Pancreas (tissue), 10 donors: Measurements from ENCODE around the gene MAP3K12. TPM values are rescaled to one million over a fixed set of nuclear protein-coding genes. Genes with fewer than 3 reads are reported as not detected.

ENCODE experiments used
- ATAC-seq, 4 donors: fragments of 200-7000 bp; cut with Tn5 transposase; one replicate each; pipeline versions ENCODE4 v1.8.0 to v1.9.1; 2020; ENCODE audit warnings: mild to moderate bottlenecking in 4 of 4, moderate library complexity in 4 of 4
- DNase-seq, 6 donors: peaks; one replicate each; pipeline ENCODE4 v3.0.0-alpha.2; 2020
- FAIRE-seq: peaks from 2 replicates; lab custom pipeline; 2012; peaks lifted over from hg19 to GRCh38; lab: Jason Lieb, UNC
- H3K27ac ChIP-seq, 4 donors: fragments of 200-600 bp; sonication (generic); 1 replicate in 3 of 4; 2 replicates in 1 of 4; pipeline versions ENCODE4 v1.5.0 to v1.8.0; 2020
- H3K27me3 ChIP-seq, 4 donors: fragments of 200-600 bp; one replicate each; pipeline ENCODE4 v1.8.0; 2021
- H3K36me3 ChIP-seq, 3 donors: fragments of 200-600 bp; sonication (generic) in 1 of 3; one replicate each; pipeline versions ENCODE4 v1.5.0 to v1.8.0; 2020 to 2021
- H3K4me1 ChIP-seq, 3 donors: fragments of 200-600 bp; one replicate each; pipeline ENCODE4 v1.8.0; 2021
- H3K4me3 ChIP-seq, 4 donors: fragments of 200-600 bp; sonication (generic) in 2 of 4; one replicate each; pipeline versions ENCODE4 v1.5.0 to v1.8.0; 2020 to 2021
- H3K9me3 ChIP-seq, 4 donors: fragments of 200-600 bp; one replicate each; pipeline ENCODE4 v1.8.0; 2021
- WGBS, 2 donors: extraction: QIAGEN DNeasy Blood & Tissue Kit; methylation state at CpG; one replicate each; pipeline ENCODE4 v1.1.7; 2013; 5-methylcytosine and 5-hydroxymethylcytosine counted together
- intact Hi-C, 3 donors: fragments of 100-400 bp; cut with DNase I; formaldehyde crosslinking; loops; one replicate each; pipeline versions ENCODE4 v1.11.1 to v1.14.2; 2022
- polyA plus RNA-seq, 2 donors: library from polyadenylated mRNA; stranded (reverse); fragments of 200-250 nt; gene quantifications; one replicate each; pipeline ENCODE4 v1.2.3, GENCODE V29; 2013
- total RNA-seq, 6 donors: library from RNA; stranded (reverse); fragmentation: NEBNext Ultra II Directional in 4 of 6; extraction: Animal tissue kit (Norgen Biotek cat#: 25700) in 4 of 6; gene quantifications; one replicate each; pipeline versions ENCODE4 v1.2.1 to v1.2.4, GENCODE V29; 2021 to 2023
- TF ChIP-seq, protein P1 (sequence below), 4 donors: fragments of 200-600 bp; sonication (generic) in 3 of 4; IDR thresholded peaks; one replicate each; pipeline versions ENCODE4 v1.5.0 to v1.8.0; 2021; ENCODE audit warnings: antibody characterized with exemption in 4 of 4
- donor health status: healthy with polysubstance abuse.
- donor health status: DM: no; HTN: no; CAD: no; lungs with moderate emphysema.
- donor health status: DM: no; HTN: no; CAD: no.
- donor health status: control.
- donor health status: control.
- donor health status: Bipolar disorder and iron deficiency.
- donor health status: DM: yes; HTN: yes; CAD: no.
- donor health status: DM: no; HTN: no; CAD: no.
- donor health status: DM: no; HTN: no; CAD: no.
- donor health status: DM: yes; HTN: yes; CAD: no.

MAP3K12 gene
- total and polyA plus RNA-seq, 8 donors: 2.3 to 24.9 (median 4.7) TPM

DNA sequence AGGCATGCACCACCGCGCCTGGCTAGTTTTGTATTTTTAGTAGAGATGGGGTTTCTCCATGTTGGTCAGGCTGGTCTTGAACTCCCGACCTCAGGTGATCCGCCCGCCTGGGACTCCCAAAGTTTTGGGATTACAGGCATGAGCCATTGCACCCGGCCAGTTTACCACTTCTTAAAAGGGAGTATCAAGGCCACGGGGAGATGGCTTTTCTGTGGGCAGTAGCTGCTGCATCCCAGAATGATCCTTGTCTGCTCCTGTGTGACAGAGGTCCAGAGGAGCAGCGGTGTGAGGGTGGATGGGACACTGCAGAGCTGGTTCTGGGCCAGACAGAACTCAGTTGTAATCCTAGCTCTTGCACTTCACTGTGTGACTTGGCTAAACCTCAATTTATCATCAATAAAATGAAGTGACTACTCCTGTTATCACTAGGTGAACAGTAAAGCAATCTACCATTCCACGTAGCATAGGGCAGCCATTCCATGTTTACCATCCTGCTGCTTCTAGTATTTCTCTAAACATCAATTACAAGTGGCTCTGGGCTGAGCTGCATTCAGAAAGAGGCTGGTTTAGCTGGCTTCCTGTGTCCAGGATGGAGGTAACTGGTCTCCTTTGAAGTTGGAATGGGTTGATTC, 11.0 kb upstream of the MAP3K12 start:
- Histone ChIP-seq H3K4me1 (no peaks in the 10 kb centered on the region), H3K4me3 (no peak overlapping the region), H3K27me3 (no peaks in the 10 kb centered on the region), H3K9me3 (no peaks in the 10 kb centered on the region), H3K36me3 (peaks cover 2 to 27% (median 5%) of the 10 kb centered on the region in 3 donors), H3K27ac (no peak overlapping the region)
- FAIRE-seq (no peak), DNase-seq (no peak), ATAC-seq (no peak)
- WGBS, 2 donors: 82 to 83% methylated on average over 9 of the region's 9 CpGs
- TF ChIP-seq, protein P1, sequence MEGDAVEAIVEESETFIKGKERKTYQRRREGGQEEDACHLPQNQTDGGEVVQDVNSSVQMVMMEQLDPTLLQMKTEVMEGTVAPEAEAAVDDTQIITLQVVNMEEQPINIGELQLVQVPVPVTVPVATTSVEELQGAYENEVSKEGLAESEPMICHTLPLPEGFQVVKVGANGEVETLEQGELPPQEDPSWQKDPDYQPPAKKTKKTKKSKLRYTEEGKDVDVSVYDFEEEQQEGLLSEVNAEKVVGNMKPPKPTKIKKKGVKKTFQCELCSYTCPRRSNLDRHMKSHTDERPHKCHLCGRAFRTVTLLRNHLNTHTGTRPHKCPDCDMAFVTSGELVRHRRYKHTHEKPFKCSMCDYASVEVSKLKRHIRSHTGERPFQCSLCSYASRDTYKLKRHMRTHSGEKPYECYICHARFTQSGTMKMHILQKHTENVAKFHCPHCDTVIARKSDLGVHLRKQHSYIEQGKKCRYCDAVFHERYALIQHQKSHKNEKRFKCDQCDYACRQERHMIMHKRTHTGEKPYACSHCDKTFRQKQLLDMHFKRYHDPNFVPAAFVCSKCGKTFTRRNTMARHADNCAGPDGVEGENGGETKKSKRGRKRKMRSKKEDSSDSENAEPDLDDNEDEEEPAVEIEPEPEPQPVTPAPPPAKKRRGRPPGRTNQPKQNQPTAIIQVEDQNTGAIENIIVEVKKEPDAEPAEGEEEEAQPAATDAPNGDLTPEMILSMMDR (IDR thresholded peaks at IDR 0.05): no peak
- intact Hi-C loops: no loop called here

DNA sequence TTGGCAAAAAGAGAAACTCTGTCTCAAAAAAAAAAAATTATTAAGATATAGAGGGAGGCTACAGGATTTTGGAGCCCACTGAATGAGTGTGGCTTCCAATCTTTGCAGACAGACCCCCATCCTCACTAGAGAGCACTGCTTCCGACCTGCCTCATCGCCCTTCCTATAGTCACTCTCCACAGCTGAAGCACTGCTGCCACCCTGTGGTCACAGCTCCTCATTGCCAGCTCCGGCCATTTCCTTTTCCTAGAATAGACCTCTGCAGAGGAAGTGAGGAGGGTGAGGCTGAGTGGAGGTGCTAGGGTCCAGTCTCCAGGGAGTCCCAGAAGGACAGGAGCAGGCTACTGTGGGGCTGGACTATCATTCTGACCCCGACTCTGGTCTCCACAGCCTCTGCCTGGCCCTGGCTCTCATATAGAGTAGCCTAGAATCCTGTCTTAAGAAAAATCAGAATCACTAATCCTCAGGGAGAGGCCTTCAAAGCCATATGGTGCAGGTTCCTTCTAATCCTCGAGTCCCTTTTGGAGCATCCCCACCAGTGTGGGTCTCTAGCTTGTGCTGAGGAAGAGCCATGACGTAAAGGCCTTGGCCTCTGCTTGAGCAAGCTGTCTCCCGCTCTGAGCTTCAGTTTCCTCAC, 9.4 kb upstream of the MAP3K12 start:
- no peak for FAIRE-seq
- ATAC-seq: peak; percentile 88 to 98 (median 93)
- intact Hi-C loops: loop anchor here in 1 of 3 donors (5.0 kb wide), 1 partner anchor 161 kb away; no protein-coding TSS in a partner anchor
- no peak overlapping the region for H3K4me3 ChIP-seq
- no peaks in the 10 kb centered on the region for H3K27me3 ChIP-seq
- DNase-seq: peak; percentile 73 to 91 (median 87)
- WGBS, 2 donors: 28% methylated on average over 7 of the region's 7 CpGs
- peaks cover 2 to 16% (median 5%) of the 10 kb centered on the region in 3 donors for H3K36me3 ChIP-seq
- H3K27ac ChIP-seq: no peak overlapping the region
- H3K4me1 ChIP-seq: no peaks in the 10 kb centered on the region
- TF ChIP-seq, protein P1 (IDR thresholded peaks at IDR 0.05): peak; percentile 72 to 83 (median 79)
- H3K9me3 ChIP-seq: no peaks in the 10 kb centered on the region

DNA sequence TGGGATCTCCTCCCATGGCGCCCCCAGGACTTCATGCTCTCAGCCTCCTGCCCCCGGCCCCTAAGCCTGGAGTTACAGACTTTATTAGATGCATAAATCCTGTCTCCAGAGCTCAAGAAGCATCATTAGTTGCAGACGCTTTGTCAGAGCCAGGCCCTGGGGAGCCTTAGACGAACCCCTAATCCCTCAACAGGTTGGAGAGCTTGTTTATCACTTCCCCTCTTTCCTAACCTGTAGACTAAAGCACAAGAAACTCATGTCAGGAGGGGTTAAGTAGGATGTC, 8.3 kb upstream of the MAP3K12 start:
- FAIRE-seq (no peak), DNase-seq (no peak), ATAC-seq (no peak)
- peaks cover 0 to 12% (median 5%) of the 10 kb centered on the region in 3 donors for H3K36me3 ChIP-seq
- H3K27ac ChIP-seq: no peak overlapping the region
- no peak overlapping the region for H3K4me3 ChIP-seq
- WGBS, 2 donors: 79 to 82% methylated on average over 4 of the region's 4 CpGs
- intact Hi-C loops: loop anchor here in 1 of 3 donors (5.0 kb wide), 1 partner anchor 160 kb away; no protein-coding TSS in a partner anchor
- no peaks in the 10 kb centered on the region for H3K9me3 ChIP-seq
- no peaks in the 10 kb centered on the region for H3K27me3 ChIP-seq
- peaks cover 0 to 5% (median 0%) of the 10 kb centered on the region in 3 donors for H3K4me1 ChIP-seq
- TF ChIP-seq, protein P1 (IDR thresholded peaks at IDR 0.05): no peak

DNA sequence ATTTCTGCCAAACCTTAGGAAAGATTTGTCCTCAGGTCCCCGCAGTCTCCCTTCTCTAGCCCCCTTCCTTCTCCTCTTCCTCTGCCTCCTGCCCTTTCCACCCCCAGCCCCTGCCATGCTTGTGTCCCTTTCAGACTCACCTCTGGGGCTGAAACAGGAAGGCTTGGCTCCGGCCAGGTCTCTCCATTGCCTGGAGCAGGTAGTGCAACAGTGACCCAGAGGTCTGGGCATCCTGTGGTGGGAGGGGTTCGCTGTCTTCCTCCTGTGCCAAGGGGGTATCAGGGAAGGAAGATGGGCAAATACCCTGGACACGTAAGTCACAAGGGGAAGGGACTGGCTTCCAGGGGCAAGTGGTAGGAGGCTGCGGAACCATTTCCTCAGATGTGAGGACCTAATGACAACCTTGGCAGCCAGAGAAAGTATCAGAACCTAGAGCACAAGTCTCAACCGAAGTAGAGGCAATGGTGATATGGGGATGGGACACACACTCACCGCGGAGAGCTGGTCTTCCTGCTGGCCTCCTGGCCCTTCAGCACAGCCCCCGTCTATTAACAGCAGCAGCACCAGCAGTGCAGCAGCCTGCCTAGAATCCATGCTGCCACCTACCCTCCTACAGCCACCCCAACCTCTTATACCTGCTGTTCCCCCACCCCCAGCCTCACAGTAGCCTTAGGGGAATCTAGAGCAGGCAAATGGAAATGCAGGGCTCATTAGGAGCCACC, 7.8 kb upstream of the MAP3K12 start, which contains the start of gene NPFF:
Gene NPFF, minus strand, starts transcription at position 604 of the 722 bp plus-strand sequence. Its CDS starts 10 bp downstream, at position 594.
- Histone ChIP-seq H3K27me3 (no peaks in the 10 kb centered on the region), H3K4me1 (peaks cover 0 to 8% (median 0%) of the 10 kb centered on the region in 3 donors), H3K27ac (no peak within 1 kb of the TSS), H3K9me3 (no peaks in the 10 kb centered on the region), H3K4me3 (no peak within 1 kb of the TSS), H3K36me3 (peaks cover 0 to 12% (median 0%) of the 10 kb centered on the region in 3 donors)
- 87 to 89% methylated on average over 9 of the region's 9 CpGs for WGBS, 2 donors
- FAIRE-seq (no peak), ATAC-seq (no peak), DNase-seq (no peak)
- intact Hi-C loops: loop anchor here in 1 of 3 donors (5.0 kb wide), 1 partner anchor 160 kb away; no protein-coding TSS in a partner anchor
- TF ChIP-seq, protein P1 (IDR thresholded peaks at IDR 0.05): no peak
